Sciatic nerve (tissue), 2 donors: ENCODE results near the gene EXOC3. TPM values are rescaled to one million over a fixed set of nuclear protein-coding genes. Genes with fewer than 3 reads are reported as not detected.
A peak's percentile ranks its signal among the peaks of the same experiment; 100 is the strongest.
"Not testable (repeated sequence)": the region's sequence is repeated elsewhere in the genome, so short reads cannot be mapped to it uniquely, and the experiment has no call there.

Experiments
- ATAC-seq: fragments of 200-7000 bp; cut with Tn5 transposase; one replicate; pipeline ENCODE4 v1.9.1; 2020; ENCODE audit warnings: mild to moderate bottlenecking, moderate library complexity
- DNase-seq: peaks from one replicate; pipeline ENCODE4 v3.0.0-alpha.2; 2020; ENCODE audit warnings: low spot score
- intact Hi-C: fragments of 100-400 bp; cut with DNase I; formaldehyde crosslinking; loops from one replicate; pipeline ENCODE4 v1.14.2; 2022
- total RNA-seq: library from RNA; stranded (reverse); fragmentation: NEBNext Ultra II Directional; extraction: Animal tissue kit (Norgen Biotek cat#: 25700); gene quantifications from one replicate; pipeline ENCODE4 v1.2.1, GENCODE V29; 2021
- donor health status: DM: no; HTN: no; CAD: no.
- donor health status: DM: no; HTN: no; CAD: no.

Gene EXOC3
- 58.4 TPM for total RNA-seq

- DNase-seq (peak; percentile 84), ATAC-seq (peak; percentile 94)
- intact Hi-C loops = no loop called here
These were observed at the start of gene EXOC3 for GRCh38 chr5:442335-443238. TSS of gene EXOC3 (plus strand) at chr5:443176. CDS start at chr5:446206, 3,030 bp downstream.

GRCh38 chr5:393846-394275, 49.1 kb upstream of the EXOC3 start:
- DNase-seq (no peak), ATAC-seq (no peak)
- intact Hi-C loops = no loop called here

- DNase-seq = peak; percentile 42
- intact Hi-C loops = no loop called here
- no peak for ATAC-seq
These were observed 48.3 kb upstream of the EXOC3 start for GRCh38 chr5:394671-395155.

- no peak for ATAC-seq
- DNase-seq = peak; percentile 50
- intact Hi-C loops = no loop called here
These were observed 47.6 kb upstream of the EXOC3 start for GRCh38 chr5:395156-395920.

GRCh38 chr5:395921-396530, 47.0 kb upstream of the EXOC3 start:
- no peak for ATAC-seq
- intact Hi-C loops = no loop called here
- peak; percentile 36 for DNase-seq

- intact Hi-C loops = no loop called here
- peak; percentile 37 for DNase-seq
- ATAC-seq = no peak
These were observed 46.4 kb upstream of the EXOC3 start for GRCh38 chr5:396531-396961.

- intact Hi-C loops, ATAC-seq: not testable (repeated sequence)
- DNase-seq = peak; percentile 37
These were observed 44.9 kb upstream of the EXOC3 start for GRCh38 chr5:398141-398474.

GRCh38 chr5:398475-399295, 44.3 kb upstream of the EXOC3 start:
- ATAC-seq (no peak), DNase-seq (peak; percentile 54)
- intact Hi-C loops = no loop called here

GRCh38 chr5:399296-400281, 43.4 kb upstream of the EXOC3 start:
- peak; percentile 89 for DNase-seq
- ATAC-seq = peak; percentile 96
- intact Hi-C loops = no loop called here

- ATAC-seq (no peak), DNase-seq (peak; percentile 50)
- intact Hi-C loops = no loop called here
These were observed 42.5 kb upstream of the EXOC3 start for GRCh38 chr5:400282-401145.

GRCh38 chr5:401146-402034, 41.6 kb upstream of the EXOC3 start:
- intact Hi-C loops = no loop called here
- DNase-seq = peak; percentile 50

GRCh38 chr5:402219-402614, 40.8 kb upstream of the EXOC3 start:
- intact Hi-C loops, ATAC-seq, DNase-seq: not testable (repeated sequence)

More at GRCh38 chr5:401146-402034, 41.6 kb upstream of the EXOC3 start:
- no peak for ATAC-seq

GRCh38 chr5:402615-403359, 40.2 kb upstream of the EXOC3 start:
- intact Hi-C loops = no loop called here
- DNase-seq = no peak
- no peak for ATAC-seq

- ATAC-seq (no peak), DNase-seq (no peak)
- intact Hi-C loops = no loop called here
These were observed 39.0 kb upstream of the EXOC3 start for GRCh38 chr5:403995-404394.

GRCh38 chr5:404666-405241, 38.2 kb upstream of the EXOC3 start:
- intact Hi-C loops = no loop called here
- DNase-seq = no peak
- no peak for ATAC-seq
